Measurements from ENCODE around the gene MMP25.

The MMP25 gene

GRCh38 chr16:3014971-3015370, 31.4 kb upstream of the MMP25 start:
- no peak for DNase-seq (ENCODE audit: low read depth, low spot score)
- no peak overlapping the region for H3K4me3 ChIP-seq (ENCODE audit: low read length)

DNA sequence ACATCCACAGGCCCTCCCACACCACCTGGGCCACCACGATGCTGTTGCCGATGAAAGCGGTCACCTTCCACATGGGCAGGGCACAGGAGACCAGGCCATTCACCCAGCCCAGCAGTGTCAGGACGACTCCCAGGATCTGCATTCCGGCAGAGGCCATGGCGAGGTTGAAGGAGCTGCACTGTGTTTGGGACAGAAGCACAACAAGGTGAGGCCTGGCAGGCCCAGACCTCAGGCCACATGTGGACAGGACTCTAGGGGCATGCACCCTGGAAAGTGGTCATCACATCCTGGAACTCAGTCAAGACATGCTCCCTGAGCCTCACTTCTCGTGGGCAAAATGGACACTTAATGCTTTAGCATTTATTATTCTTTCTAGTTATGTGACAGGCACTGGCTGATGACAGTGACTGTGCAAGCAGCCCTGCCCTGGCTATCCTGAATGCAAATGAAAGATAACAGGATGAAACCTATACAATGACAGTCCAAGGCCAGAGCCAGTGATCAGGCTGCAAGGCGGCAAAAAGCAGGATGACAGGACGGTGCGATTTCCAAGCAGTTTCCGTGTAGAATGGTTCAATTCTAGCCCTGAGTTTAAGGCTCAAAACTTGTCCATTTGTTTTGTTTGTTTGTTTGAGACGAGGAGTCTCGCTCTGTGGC, 30.4 kb upstream of the MMP25 start:
- DNase-seq (ENCODE audit: low read depth, low spot score): no peak
- no peak overlapping the region for H3K4me3 ChIP-seq (ENCODE audit: low read length)

DNA sequence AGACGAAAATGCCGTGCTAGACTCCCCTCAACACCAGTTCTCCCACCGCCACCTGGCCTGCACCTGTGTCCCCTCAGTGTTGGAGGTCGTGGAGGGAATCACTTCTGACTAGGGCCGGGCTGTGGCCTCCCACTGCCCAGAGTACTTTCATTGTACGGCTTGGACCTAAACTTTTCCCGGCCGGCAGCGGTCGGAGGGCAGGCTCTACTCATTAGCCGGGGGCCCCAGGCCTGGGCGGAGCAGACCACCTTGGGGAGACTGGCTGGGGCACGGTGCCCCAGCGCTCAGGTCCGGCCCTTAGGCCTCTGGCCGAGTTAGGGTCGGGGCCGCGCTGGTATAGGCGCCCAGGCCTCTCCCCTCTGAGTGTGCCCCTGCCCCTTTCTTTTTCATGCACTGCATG, 29.0 kb upstream of the MMP25 start:
- DNase-seq (ENCODE audit: low read depth, low spot score): no peak
- no peak overlapping the region for H3K4me3 ChIP-seq (ENCODE audit: low read length)

GRCh38 chr16:3017794-3018506, 28.4 kb upstream of the MMP25 start, which contains the start of gene CLDN6:
Gene CLDN6, minus strand, starts transcription at chr16:3018183. Its CDS starts 2,162 bp downstream, at chr16:3016021.
- no peak within 1 kb of the TSS for H3K4me3 ChIP-seq (ENCODE audit: low read length)
- DNase-seq (ENCODE audit: low read depth, low spot score): no peak

GRCh38 chr16:3019594-3020246, 26.6 kb upstream of the MMP25 start:
- peak overlapping the region; percentile 63 for H3K4me3 ChIP-seq (ENCODE audit: low read length)

GRCh38 chr16:3020247-3020603, 26.1 kb upstream of the MMP25 start, which contains the start of gene TNFRSF12A:
Gene TNFRSF12A, plus strand, starts transcription at chr16:3020368. Its CDS starts 30 bp downstream, at chr16:3020398.
- peak; percentile 35 for DNase-seq (ENCODE audit: low read depth, low spot score)
- peak within 1 kb of the TSS; percentile 63 for H3K4me3 ChIP-seq (ENCODE audit: low read length)

More at GRCh38 chr16:3019594-3020246, 26.6 kb upstream of the MMP25 start:
- DNase-seq (ENCODE audit: low read depth, low spot score): no peak

GRCh38 chr16:3020604-3021448, 25.5 kb upstream of the MMP25 start:
- no peak for DNase-seq (ENCODE audit: low read depth, low spot score)
- H3K4me3 ChIP-seq (ENCODE audit: low read length): peak overlapping the region; percentile 63

DNA sequence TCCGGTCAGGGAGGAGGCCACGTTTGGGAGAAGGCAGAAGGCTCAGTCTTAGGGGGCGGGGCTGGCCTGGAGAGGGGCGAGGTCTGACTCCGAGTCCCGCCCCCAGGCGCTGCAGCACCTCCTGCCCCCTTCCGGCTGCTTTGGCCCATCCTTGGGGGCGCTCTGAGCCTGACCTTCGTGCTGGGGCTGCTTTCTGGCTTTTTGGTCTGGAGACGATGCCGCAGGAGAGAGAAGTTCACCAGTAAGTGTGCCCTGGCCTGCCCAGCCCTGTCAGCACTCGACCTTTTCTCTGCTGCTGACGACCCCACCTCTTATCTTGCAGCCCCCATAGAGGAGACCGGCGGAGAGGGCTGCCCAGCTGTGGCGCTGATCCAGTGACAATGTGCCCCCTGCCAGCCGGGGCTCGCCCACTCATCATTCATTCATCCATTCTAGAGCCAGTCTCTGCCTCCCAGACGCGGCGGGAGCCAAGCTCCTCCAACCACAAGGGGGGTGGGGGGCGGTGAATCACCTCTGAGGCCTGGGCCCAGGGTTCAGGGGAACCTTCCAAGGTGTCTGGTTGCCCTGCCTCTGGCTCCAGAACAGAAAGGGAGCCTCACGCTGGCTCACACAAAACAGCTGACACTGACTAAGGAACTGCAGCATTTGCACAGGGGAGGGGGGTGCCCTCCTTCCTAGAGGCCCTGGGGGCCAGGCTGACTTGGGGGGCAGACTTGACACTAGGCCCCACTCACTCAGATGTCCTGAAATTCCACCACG, 24.7 kb upstream of the MMP25 start:
- H3K4me3 ChIP-seq (ENCODE audit: low read length): no peak overlapping the region
- no peak for DNase-seq (ENCODE audit: low read depth, low spot score)

GRCh38 chr16:3022208-3022683, 24.1 kb upstream of the MMP25 start:
- H3K4me3 ChIP-seq (ENCODE audit: low read length): no peak overlapping the region
- DNase-seq (ENCODE audit: low read depth, low spot score): no peak

- peak overlapping the region; percentile 72 for H3K4me3 ChIP-seq (ENCODE audit: low read length)
- no peak for DNase-seq (ENCODE audit: low read depth, low spot score)
Observed at GRCh38 chr16:3022684-3023414, 23.5 kb upstream of the MMP25 start.

GRCh38 chr16:3023415-3023668, 23.0 kb upstream of the MMP25 start:
- no peak for DNase-seq (ENCODE audit: low read depth, low spot score)
- H3K4me3 ChIP-seq (ENCODE audit: low read length): peak overlapping the region; percentile 72

GRCh38 chr16:3023669-3024478, 22.5 kb upstream of the MMP25 start, which contains the start of the genes HCFC1R1 and THOC6:
Gene HCFC1R1, minus strand, starts transcription at chr16:3023942. Its CDS starts 1 bp downstream, at chr16:3023941.
Gene THOC6, plus strand, starts transcription at chr16:3024035. Its CDS starts 292 bp downstream, at chr16:3024327.
- DNase-seq (ENCODE audit: low read depth, low spot score): peak; percentile 98
- peak within 1 kb of the TSS; percentile 72 for H3K4me3 ChIP-seq (ENCODE audit: low read length)

GRCh38 chr16:3025032-3026002, 21.0 kb upstream of the MMP25 start:
- no peak for DNase-seq (ENCODE audit: low read depth, low spot score)
- no peak overlapping the region for H3K4me3 ChIP-seq (ENCODE audit: low read length)

GRCh38 chr16:3026003-3026378, 20.4 kb upstream of the MMP25 start:
- no peak overlapping the region for H3K4me3 ChIP-seq (ENCODE audit: low read length)
- no peak for DNase-seq (ENCODE audit: low read depth, low spot score)

- no peak for DNase-seq (ENCODE audit: low read depth, low spot score)
- no peak overlapping the region for H3K4me3 ChIP-seq (ENCODE audit: low read length)
Observed at GRCh38 chr16:3026609-3027488, 19.5 kb upstream of the MMP25 start.
